VCaP (cell line): Measurements from ENCODE around the gene DUSP15.

Experiments used
- H3K27ac ChIP-seq: fragments of 450-650 bp; 2 replicates; pipeline ENCODE4 v1.5.1; 2017
- TF ChIP-seq, protein P1 (sequence below): fragments of 450-650 bp; conservative IDR thresholded peaks from 2 replicates; pipeline ENCODE4 v1.5.1; 2017; ENCODE audit warnings: mild to moderate bottlenecking, moderate library complexity

The DUSP15 gene

DNA sequence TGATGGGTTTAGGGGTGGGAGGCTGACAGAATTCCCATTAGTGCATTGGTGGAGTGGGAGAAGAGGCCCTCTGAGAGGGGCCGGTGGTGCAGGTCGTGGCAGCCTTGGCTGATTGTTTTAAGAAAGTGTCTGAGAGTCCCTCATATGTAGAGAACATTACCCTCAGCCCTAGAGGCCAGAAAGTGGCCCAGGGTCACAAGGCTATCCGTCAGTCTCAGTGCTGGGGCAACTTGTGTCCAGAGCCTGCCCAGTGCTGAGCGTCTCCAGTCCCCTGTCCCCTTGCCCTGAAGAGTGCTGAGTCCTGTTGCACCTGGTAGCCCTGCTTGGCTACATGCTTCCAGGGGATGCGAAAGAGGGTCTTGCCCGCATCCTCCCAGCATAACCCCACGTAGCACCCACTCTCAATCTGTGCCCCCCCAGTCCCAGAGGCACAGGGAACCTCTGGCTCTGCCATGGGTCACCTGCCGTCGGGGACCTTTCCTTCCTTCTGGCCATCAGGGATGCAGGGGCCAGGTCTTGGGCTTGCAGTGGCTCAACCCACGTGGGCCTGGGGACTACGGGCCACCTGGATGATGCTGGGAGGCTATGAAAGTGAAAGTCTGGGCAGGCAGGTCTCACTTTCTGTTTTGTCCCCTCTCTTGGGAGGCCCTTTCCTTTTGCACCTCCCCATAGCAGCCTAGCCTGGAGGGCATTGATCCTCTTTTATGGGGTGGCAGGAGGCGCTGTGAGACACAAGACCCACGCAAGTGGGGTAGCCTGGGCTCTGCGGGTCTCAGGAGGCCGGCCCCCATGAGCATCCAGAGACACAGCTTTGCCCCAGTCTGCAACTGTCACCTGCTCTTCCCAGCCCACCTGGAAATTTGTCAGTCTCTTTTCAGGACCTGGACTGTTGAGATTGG, 12.2 kb downstream of the DUSP15 start:
- TF ChIP-seq, protein P1, sequence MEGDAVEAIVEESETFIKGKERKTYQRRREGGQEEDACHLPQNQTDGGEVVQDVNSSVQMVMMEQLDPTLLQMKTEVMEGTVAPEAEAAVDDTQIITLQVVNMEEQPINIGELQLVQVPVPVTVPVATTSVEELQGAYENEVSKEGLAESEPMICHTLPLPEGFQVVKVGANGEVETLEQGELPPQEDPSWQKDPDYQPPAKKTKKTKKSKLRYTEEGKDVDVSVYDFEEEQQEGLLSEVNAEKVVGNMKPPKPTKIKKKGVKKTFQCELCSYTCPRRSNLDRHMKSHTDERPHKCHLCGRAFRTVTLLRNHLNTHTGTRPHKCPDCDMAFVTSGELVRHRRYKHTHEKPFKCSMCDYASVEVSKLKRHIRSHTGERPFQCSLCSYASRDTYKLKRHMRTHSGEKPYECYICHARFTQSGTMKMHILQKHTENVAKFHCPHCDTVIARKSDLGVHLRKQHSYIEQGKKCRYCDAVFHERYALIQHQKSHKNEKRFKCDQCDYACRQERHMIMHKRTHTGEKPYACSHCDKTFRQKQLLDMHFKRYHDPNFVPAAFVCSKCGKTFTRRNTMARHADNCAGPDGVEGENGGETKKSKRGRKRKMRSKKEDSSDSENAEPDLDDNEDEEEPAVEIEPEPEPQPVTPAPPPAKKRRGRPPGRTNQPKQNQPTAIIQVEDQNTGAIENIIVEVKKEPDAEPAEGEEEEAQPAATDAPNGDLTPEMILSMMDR: no peak
- no peak overlapping the region for H3K27ac ChIP-seq

DNA sequence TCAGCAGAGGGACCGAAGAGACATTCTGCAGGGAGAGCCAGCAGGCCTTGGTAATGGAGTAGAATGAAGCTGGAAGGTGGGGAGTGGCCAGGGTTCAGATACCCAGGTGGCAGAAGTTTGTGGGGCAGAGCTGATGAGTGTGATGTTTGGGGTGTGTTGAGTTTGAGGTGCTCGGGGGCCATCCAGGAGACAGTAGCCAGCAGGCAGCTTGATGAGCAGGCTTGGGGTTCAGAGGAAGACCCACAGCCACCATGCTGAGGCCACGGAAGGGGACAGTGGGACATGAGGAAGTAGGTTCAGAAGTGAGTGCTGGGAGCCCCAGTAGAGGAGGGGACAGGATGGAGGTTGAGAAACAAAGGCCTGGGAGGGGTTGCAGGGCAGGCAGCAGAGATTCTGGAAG, 13.8 kb downstream of the DUSP15 start:
- TF ChIP-seq, protein P1: no peak

DNA sequence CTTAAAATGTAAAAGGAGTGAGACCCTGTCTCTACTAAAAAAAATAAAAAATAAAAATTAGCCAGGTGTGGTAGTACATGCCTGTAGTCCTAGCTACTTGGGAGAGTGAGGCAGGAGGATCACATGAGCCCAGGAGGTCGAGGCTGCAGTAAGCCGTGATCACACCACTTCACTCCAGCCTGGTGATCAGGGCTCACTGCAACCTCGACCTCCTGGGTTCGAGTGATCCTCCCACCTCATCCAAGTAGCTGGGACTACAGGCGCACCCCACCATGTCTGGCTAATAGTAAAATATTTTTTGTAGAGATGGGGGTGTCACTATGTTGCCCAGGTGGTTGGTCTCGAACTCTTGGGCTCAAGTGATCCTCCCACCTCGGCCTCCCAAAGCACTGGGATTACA, 16.8 kb downstream of the DUSP15 start:
- TF ChIP-seq, protein P1: no peak
- H3K27ac ChIP-seq: no peak overlapping the region

More for the DNA sequence above, 13.8 kb downstream of the DUSP15 start:
- no peak overlapping the region for H3K27ac ChIP-seq

DNA sequence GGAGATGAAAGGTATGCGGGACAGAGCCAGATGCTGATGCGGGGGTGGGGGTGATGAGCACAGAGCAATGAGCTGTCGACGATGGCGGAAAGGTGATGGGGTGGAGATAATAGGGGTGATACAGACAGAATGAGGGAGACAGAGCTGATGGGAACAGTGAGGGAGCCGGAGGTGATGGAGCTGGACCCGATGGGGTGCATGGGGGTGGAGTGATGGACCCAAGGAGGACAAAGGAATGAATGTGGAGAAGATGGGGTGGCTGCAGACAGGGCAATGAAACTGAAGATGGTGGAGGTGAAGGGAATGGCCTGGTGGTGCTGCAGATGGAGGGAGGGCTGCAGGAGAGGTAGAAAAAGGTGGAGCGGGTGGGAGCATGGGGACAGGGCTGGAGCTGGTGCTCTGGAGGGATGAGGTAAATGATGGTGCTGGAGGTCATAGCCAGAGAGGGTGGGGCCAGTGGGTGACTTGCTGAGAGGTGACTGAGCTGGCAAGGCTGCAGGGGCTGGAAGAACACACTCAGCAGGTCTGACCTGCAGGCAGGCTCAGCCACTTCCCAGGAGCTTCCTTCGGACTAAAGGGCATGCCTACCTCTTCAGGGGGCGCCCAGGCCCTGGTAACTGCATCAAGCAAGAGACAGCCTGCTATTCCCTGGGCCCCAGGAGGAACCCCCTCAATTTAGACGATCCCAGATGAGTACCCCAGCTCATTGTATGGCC, 18.9 kb downstream of the DUSP15 start:
- H3K27ac ChIP-seq: no peak overlapping the region
- TF ChIP-seq, protein P1: no peak

DNA sequence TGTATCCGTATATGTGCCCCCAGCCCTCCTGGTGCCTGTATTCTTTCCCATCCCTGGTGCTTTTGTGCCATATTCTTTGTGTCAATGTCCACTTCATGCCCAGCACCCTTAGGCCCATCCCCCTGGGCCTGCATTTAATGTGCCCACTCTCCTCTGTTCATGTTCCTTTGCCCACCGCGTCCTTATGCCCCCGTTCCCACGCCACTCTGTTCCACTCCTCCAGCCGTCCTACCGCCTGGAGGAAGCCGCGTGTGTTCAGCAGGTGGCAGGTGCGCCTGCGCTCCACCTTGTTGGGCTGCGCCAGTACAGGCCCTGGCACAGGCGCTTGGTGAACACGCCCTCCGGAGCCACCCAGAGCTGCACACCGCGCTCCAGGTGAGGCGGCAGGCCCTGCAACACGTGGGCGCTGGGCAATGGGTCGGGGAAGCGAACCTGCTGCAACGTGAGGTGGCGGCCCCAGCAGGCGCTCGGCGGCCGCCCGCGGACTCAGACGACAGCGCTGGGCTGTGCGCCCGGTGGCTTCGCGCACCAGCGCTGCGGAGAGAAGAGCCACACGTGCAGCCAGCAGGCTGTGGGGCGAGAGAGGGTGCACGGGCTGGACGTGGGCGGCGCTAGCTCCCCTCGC, 20.9 kb downstream of the DUSP15 start:
- TF ChIP-seq, protein P1: no peak
- H3K27ac ChIP-seq: no peak overlapping the region; the same call in 1 of the 2 replicates

DNA sequence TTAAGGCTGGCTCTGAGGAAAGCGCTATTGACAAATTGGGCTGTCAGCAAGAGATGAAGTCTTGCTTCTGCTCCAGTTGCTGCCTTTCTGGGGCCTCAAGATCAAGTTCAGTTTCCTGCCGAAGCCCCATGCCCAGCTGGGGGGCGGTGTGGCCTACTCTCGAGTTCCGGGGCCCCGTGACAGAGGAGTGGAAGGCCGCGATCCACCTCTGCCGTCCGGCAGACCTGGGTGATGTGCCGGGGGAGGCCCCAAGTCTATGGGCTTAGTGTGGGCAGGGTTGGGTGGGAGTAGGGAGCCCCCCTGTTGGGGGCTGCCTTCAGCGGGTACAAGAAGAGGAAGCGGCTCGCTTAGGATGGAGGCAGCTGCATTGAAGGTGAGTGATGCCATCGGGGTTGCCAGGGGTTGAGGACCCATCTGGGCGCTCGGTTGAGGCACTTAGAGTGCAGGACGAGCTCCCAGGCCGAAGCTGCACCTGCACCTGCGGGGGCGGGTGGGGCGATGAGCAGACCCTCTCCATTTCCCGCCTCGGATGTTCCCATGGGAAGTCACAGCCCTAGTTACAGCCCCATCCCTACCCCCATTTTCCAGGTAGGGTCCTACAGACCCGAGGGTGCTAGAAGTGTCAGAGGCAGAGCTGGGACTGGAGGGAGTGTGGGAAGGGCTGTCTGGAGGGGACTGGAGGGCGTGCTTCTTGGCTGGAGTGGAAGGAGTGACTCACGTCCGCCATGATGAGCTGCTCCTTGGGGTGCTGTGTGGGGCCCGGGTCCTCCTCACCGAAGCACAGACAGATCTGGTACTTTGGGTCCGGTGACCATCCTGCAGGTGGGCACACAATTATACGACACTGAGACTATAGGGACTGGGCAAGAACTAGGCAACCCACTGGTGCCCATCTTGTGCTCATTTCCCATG, 22.0 kb downstream of the DUSP15 start:
- no peak overlapping the region for H3K27ac ChIP-seq
- TF ChIP-seq, protein P1: no peak
